Fibroblast of lung (primary cell): ENCODE results near the gene CCR7.

Experiments used
- EZH2 ChIP-seq: IDR thresholded peaks from 2 replicates; pipeline ENCODE4 v1.5.1; 2012; ENCODE audit warnings: low read length, control low read depth, mild to moderate bottlenecking; ENCODE audit errors: missing control alignments
- TF ChIP-seq, protein P1 (sequence below), 2 donors: IDR thresholded peaks in 1 of 2; conservative IDR thresholded peaks in 1 of 2; 1 replicate in 1 of 2; 2 replicates in 1 of 2; pipeline ENCODE4 v1.5.1; 2011 to 2012; ENCODE audit warnings: low read length in 2 of 2, control low read depth in 1 of 2, inconsistent platforms in 1 of 2, low read depth in 1 of 2, mild to moderate bottlenecking in 1 of 2

- TF ChIP-seq, protein P1, sequence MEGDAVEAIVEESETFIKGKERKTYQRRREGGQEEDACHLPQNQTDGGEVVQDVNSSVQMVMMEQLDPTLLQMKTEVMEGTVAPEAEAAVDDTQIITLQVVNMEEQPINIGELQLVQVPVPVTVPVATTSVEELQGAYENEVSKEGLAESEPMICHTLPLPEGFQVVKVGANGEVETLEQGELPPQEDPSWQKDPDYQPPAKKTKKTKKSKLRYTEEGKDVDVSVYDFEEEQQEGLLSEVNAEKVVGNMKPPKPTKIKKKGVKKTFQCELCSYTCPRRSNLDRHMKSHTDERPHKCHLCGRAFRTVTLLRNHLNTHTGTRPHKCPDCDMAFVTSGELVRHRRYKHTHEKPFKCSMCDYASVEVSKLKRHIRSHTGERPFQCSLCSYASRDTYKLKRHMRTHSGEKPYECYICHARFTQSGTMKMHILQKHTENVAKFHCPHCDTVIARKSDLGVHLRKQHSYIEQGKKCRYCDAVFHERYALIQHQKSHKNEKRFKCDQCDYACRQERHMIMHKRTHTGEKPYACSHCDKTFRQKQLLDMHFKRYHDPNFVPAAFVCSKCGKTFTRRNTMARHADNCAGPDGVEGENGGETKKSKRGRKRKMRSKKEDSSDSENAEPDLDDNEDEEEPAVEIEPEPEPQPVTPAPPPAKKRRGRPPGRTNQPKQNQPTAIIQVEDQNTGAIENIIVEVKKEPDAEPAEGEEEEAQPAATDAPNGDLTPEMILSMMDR (conservative IDR thresholded peaks at IDR 0.05 in 1 of 2, IDR thresholded peaks at IDR 0.05 in 1 of 2; ENCODE audit: low read depth in 1 of 2, low read length in 2 of 2) = no peak
- no peak for TF ChIP-seq EZH2
These were observed 17.3 kb downstream of the CCR7 start for GRCh38 chr17:40547785-40548478.
